Right renal pelvis (tissue), 4 donors: ENCODE measurements around the gene RCAN3. TPM values are rescaled to one million over a fixed set of nuclear protein-coding genes. Genes with fewer than 3 reads are reported as not detected.
"Not testable (repeated sequence)": the region's sequence is repeated elsewhere in the genome, so short reads cannot be mapped to it uniquely, and the experiment has no call there.

Experiments
- DNase-seq, 4 donors: peaks; one replicate each; pipeline ENCODE4 v3.0.0-alpha.2; 2013; ENCODE audit warnings: low read depth in 4 of 4, low spot score in 3 of 4, missing footprints in 1 of 4
- polyA plus RNA-seq, 4 donors: library from polyadenylated mRNA; unstranded; fragments of 120-200 nt; gene quantifications; one replicate each; pipeline ENCODE4 v1.2.1, GENCODE V29; 2013; ENCODE audit not compliant: insufficient read length in 4 of 4

The RCAN3 gene
- polyA plus RNA-seq, 4 donors = 7.9 to 12.7 (median 12.2) TPM

- DNase-seq = no peak
Measured at GRCh38 chr1:24507405-24507804, 4.8 kb downstream of the RCAN3 start.

- DNase-seq = no peak
Measured at GRCh38 chr1:24508911-24509310, 6.3 kb downstream of the RCAN3 start.

- no peak for DNase-seq
Measured at GRCh38 chr1:24513706-24514105, 11.1 kb downstream of the RCAN3 start.

- no peak for DNase-seq
Measured at GRCh38 chr1:24514946-24515345, 12.3 kb downstream of the RCAN3 start.

GRCh38 chr1:24515671-24516209 is 13.1 kb downstream of the RCAN3 start:
- not testable (repeated sequence) for DNase-seq

- no peak for DNase-seq
Measured at GRCh38 chr1:24516506-24516905, 13.9 kb downstream of the RCAN3 start.

- no peak for DNase-seq
Measured at GRCh38 chr1:24517898-24518297, 15.3 kb downstream of the RCAN3 start.

- not testable (repeated sequence) for DNase-seq
Measured at GRCh38 chr1:24520282-24520681, 17.6 kb downstream of the RCAN3 start.

GRCh38 chr1:24525606-24526005 is 23.0 kb downstream of the RCAN3 start:
- no peak for DNase-seq

GRCh38 chr1:24526045-24526444 is 23.4 kb downstream of the RCAN3 start:
- no peak for DNase-seq

GRCh38 chr1:24526940-24527542 is 24.4 kb downstream of the RCAN3 start:
- DNase-seq = no peak

GRCh38 chr1:24528744-24529143 is 26.1 kb downstream of the RCAN3 start:
- no peak for DNase-seq

GRCh38 chr1:24529292-24529691 is 26.7 kb downstream of the RCAN3 start:
- DNase-seq = not testable (repeated sequence)

- no peak for DNase-seq
Measured at GRCh38 chr1:24535021-24535424, 32.4 kb downstream of the RCAN3 start.

- DNase-seq = no peak
Measured at GRCh38 chr1:24535778-24536177, 33.1 kb downstream of the RCAN3 start.

- peak in 3 of 4 donors; percentile 55 to 73 (median 61) for DNase-seq
Measured at GRCh38 chr1:24536391-24536840, 33.8 kb downstream of the RCAN3 start.

GRCh38 chr1:24540051-24540905 is 37.6 kb downstream of the RCAN3 start:
- DNase-seq = no peak

- no peak for DNase-seq
Measured at GRCh38 chr1:24540906-24541710, 38.5 kb downstream of the RCAN3 start.

GRCh38 chr1:24541711-24542346 is 39.2 kb downstream of the RCAN3 start:
- DNase-seq = no peak

- no peak for DNase-seq
Measured at GRCh38 chr1:24544239-24544638, 41.6 kb downstream of the RCAN3 start.
